Measurements from ENCODE around the gene HERPUD2.
A peak's percentile ranks its signal among the peaks of the same experiment; 100 is the strongest.
"Not testable (repeated sequence)": the region's sequence is repeated elsewhere in the genome, so short reads cannot be mapped to it uniquely, and the experiment has no call there.

Gene HERPUD2

DNA sequence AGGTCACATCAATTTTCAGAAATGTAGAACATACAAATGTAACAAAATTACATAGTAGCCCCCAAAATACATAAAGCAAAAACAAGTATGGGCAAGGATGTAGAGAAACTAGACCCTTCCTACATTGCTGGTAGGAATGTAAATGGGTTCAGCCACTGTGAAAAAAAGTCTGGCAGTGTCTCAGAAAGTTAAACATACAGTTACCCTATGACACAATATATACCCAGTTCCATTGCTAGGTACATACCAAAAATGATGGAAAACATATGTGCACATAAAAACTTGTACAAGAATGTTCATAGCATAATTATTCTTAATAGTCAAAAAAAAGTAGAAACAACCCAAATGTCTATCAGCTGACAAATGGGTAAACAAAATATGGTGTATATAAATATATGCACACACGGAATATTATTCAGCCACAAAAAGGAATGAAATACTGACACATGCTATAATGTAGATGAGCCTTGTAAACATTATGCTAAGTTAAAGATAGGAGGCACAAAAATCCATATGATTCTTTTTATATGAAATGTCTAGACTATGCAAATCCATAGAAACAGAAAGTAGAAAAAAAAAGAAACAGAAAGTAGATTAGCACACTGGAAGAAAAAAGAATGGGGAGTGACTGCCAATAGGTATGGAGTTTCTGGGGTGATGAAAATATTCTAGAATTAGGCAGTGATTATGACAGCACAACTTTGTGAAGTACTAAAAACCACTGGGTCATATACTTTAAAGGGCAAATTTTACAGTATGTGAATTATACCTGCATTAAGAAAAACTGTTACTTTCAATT, 13.5 kb downstream of the HERPUD2 start:
- H3K27ac Mint-ChIP-seq: no peak overlapping the region
- no peaks in the 10 kb centered on the region for H3K27me3 Mint-ChIP-seq
- H3K9me3 Mint-ChIP-seq: peaks cover 5 to 6% of the 10 kb centered on the region in 2 donors
- ATAC-seq (replicated peaks) (peak in 1 of 2 donors; percentile 31), DNase-seq (no peak)
- peaks cover 22 to 52% of the 10 kb centered on the region in 2 donors for H3K4me1 Mint-ChIP-seq
- H3K4me3 Mint-ChIP-seq: no peak overlapping the region
- H3K36me3 Mint-ChIP-seq: peaks cover 24 to 27% of the 10 kb centered on the region in 2 donors

DNA sequence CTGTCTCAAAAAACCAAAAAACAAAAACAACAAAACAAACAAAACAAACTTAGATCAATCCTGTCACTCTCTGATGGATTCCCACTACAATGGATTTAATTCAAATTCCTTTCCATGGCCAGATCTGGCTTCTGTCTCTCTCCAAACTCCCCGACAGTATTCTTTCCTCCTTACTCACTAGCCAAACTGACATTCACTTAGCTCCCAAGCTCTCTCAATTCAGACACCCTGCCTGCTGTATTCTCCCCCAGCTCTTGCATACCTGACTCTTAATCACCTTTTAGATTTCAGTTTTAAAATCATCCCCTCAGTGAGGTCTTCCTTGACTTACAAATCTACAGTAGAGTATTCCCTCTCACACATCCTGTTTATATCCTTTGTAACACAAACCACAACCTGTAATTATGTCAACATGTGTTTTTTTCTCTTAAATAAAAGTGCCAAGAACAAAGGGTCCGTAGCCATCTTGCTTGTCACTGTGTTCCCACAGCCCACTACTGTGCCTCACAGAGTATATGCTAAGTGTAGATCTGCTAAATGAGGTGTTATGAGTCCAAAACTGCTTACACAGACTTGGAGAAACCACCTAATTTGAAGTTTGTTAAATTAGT, 14.4 kb downstream of the HERPUD2 start:
- peaks cover 22 to 27% of the 10 kb centered on the region in 2 donors for H3K36me3 Mint-ChIP-seq
- no peak overlapping the region for H3K4me3 Mint-ChIP-seq
- peaks cover 25 to 58% of the 10 kb centered on the region in 2 donors for H3K4me1 Mint-ChIP-seq
- peak overlapping the region; percentile 20 for H3K27ac Mint-ChIP-seq
- DNase-seq: no peak
- H3K27me3 Mint-ChIP-seq: no peaks in the 10 kb centered on the region
- ATAC-seq (replicated peaks): no peak
- H3K9me3 Mint-ChIP-seq: peaks cover 5 to 6% of the 10 kb centered on the region in 2 donors

GRCh38 chr7:35677582-35678356, 17.2 kb downstream of the HERPUD2 start:
- Mint-ChIP-seq H3K4me1 (peaks cover 25 to 47% of the 10 kb centered on the region in 2 donors), H3K36me3 (peaks cover 7 to 10% of the 10 kb centered on the region in 2 donors), H3K4me3 (no peak overlapping the region), H3K27me3 (no peaks in the 10 kb centered on the region), H3K27ac (no peak overlapping the region), H3K9me3 (peaks cover 3% of the 10 kb centered on the region in 2 donors)
- ATAC-seq (replicated peaks) (no peak), DNase-seq (no peak)

GRCh38 chr7:35676211-35676610, 18.7 kb downstream of the HERPUD2 start:
- Mint-ChIP-seq H3K36me3 (peaks cover 3 to 4% of the 10 kb centered on the region in 2 donors), H3K27me3 (no peaks in the 10 kb centered on the region), H3K4me1 (peaks cover 19 to 32% of the 10 kb centered on the region in 2 donors), H3K4me3 (no peak overlapping the region), H3K9me3 (no peaks in the 10 kb centered on the region), H3K27ac (no peak overlapping the region)
- no peak for DNase-seq
- ATAC-seq (replicated peaks): no peak

DNA sequence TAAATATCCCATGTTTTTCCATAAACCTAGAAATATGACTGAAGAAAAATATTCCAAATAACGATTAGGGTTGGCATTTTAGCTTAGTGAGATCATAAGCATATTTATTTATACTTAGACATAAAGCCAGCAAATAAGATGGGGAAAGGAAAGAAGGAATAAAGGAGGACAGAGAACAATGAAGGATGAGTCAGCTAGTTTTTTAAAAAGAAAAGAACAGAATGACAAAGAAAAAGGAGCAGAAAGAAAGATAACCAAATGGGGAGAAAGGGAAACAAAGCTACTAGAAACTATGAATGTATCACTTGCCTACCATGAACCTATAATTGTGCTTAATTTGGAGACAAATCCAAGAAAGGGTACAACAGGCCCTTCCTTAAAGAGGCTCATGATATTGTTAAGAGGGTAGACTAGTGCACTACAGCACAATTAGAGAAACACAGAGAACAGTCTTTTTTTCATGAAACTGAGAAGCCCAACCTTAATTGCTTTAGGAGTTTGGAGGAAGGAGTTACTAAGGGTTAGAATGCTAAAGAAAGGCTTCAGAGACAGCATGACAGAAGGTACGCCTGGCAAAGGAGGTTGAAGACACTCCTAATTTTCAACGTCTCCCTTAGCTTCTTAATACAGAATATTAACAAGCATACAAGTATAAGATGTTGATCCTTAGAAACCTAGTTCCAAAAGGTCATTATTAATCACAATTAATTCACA, 23.9 kb downstream of the HERPUD2 start:
- H3K27me3 Mint-ChIP-seq: no peaks in the 10 kb centered on the region
- ATAC-seq (replicated peaks): no peak
- peaks cover 7% of the 10 kb centered on the region in 2 donors for H3K4me1 Mint-ChIP-seq
- H3K9me3 Mint-ChIP-seq: peaks cover 2 to 3% of the 10 kb centered on the region in 2 donors
- no peak for DNase-seq
- peaks cover 7 to 21% of the 10 kb centered on the region in 2 donors for H3K36me3 Mint-ChIP-seq
- no peak overlapping the region for H3K27ac Mint-ChIP-seq
- no peak overlapping the region for H3K4me3 Mint-ChIP-seq

- Mint-ChIP-seq H3K36me3 (peaks cover 56 to 65% of the 10 kb centered on the region in 2 donors), H3K4me1 (peaks cover 6 to 21% of the 10 kb centered on the region in 2 donors)
- not testable (repeated sequence) for H3K9me3 Mint-ChIP-seq; H3K27me3 Mint-ChIP-seq; DNase-seq; H3K27ac Mint-ChIP-seq; H3K4me3 Mint-ChIP-seq; ATAC-seq (replicated peaks)
Measured at GRCh38 chr7:35660411-35660810, 34.5 kb downstream of the HERPUD2 start.

DNA sequence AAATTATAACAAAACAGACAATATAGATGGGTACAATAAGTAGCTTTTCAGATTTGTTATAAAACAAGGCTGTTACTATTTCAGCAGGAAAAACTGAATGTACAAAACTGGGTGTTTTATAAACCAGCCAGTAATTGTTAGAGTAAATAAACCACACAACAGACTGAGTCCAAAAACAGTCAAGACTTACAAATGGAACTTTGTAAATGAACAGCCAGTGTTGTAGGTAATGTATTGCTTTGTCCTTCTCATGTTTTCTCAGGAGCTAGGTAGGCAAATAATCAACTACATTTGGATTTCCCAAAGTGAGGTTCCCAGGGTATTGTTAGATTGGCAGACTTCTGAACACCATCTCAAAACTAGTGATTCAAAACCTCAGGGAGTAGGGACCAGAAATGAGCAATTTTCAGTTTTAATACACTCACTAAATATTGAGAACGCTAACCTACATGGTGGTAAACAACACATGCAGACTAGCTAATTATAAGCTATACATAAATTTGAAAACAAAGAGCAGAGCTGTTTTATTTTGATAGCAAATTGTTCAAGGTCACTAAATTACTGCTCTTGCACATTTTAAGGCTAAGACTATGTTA, 36.2 kb downstream of the HERPUD2 start:
- no peaks in the 10 kb centered on the region for H3K27me3 Mint-ChIP-seq
- H3K4me3 Mint-ChIP-seq: no peak overlapping the region
- H3K4me1 Mint-ChIP-seq: peaks cover 12 to 33% of the 10 kb centered on the region in 2 donors
- peak overlapping the region; percentile 14 for H3K27ac Mint-ChIP-seq
- DNase-seq: no peak
- H3K36me3 Mint-ChIP-seq: peaks cover 56 to 64% of the 10 kb centered on the region in 2 donors
- no peak for ATAC-seq (replicated peaks)
- peaks cover 11 to 14% of the 10 kb centered on the region in 2 donors for H3K9me3 Mint-ChIP-seq

DNA sequence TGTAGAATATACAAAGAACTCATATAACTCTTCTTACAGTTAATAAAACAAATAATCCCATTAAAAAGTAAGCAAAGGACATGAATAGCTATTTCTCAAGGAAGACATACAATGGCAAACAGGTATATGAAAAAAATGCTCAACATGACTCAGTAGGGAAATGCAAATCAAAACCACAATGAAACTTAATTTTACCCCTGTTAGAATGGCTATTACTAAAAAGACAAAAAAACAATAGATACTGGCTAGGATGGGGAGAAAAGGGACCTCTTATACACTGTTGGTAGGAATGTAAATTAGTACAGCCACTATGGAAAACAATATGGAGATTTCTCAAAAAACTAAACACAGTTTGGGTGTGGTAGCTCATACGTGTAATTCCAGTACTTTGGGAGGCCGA, 37.8 kb downstream of the HERPUD2 start:
- Mint-ChIP-seq H3K4me3 (no peak overlapping the region), H3K9me3 (peaks cover 18 to 25% of the 10 kb centered on the region in 2 donors), H3K27ac (no peak overlapping the region), H3K4me1 (peaks cover 18 to 44% of the 10 kb centered on the region in 2 donors), H3K36me3 (peaks cover 61 to 67% of the 10 kb centered on the region in 2 donors), H3K27me3 (no peaks in the 10 kb centered on the region)
- DNase-seq: no peak
- peak in 1 of 2 donors; percentile 51 for ATAC-seq (replicated peaks)

- not testable (repeated sequence) for H3K27me3 Mint-ChIP-seq; H3K27ac Mint-ChIP-seq; ATAC-seq (replicated peaks); DNase-seq; H3K4me3 Mint-ChIP-seq
- Mint-ChIP-seq H3K36me3 (peaks cover 65 to 73% of the 10 kb centered on the region in 2 donors), H3K4me1 (peaks cover 18 to 51% of the 10 kb centered on the region in 2 donors), H3K9me3 (peaks cover 13 to 25% of the 10 kb centered on the region in 2 donors)
Measured at GRCh38 chr7:35654558-35654957, 40.4 kb downstream of the HERPUD2 start.

- H3K9me3 Mint-ChIP-seq: peaks cover 13 to 23% of the 10 kb centered on the region in 2 donors
- H3K4me3 Mint-ChIP-seq: no peak overlapping the region
- peaks cover 27 to 60% of the 10 kb centered on the region in 2 donors for H3K4me1 Mint-ChIP-seq
- DNase-seq (no peak), ATAC-seq (replicated peaks) (no peak)
- no peaks in the 10 kb centered on the region for H3K27me3 Mint-ChIP-seq
- H3K27ac Mint-ChIP-seq: no peak overlapping the region
- H3K36me3 Mint-ChIP-seq: peaks cover 68 to 75% of the 10 kb centered on the region in 2 donors
Measured at GRCh38 chr7:35652124-35652523, 42.8 kb downstream of the HERPUD2 start.

DNA sequence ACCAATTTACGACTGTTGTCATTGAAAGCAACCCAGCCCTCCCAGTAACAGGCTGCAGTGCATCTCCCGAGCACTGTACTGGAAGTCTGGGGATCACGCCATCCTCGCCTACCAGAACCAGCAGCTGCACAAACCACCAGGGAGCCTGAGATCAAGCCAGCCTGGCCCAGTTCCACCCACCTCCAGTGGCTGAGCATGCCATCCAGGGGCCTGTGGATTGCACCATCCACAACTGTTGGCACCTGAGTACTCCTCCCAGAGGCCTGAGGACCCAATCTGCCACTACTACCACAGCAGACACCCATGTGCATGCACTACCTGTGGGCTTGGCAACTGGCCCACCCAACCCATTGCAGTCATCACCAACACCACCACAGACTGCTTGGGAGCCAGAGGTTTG, 44.2 kb downstream of the HERPUD2 start:
- ATAC-seq (replicated peaks) (no peak), DNase-seq (no peak)
- H3K9me3 Mint-ChIP-seq: peaks cover 13 to 20% of the 10 kb centered on the region in 2 donors
- no peak overlapping the region for H3K4me3 Mint-ChIP-seq
- H3K27me3 Mint-ChIP-seq: no peaks in the 10 kb centered on the region
- H3K27ac Mint-ChIP-seq: no peak overlapping the region
- peaks cover 30 to 61% of the 10 kb centered on the region in 2 donors for H3K4me1 Mint-ChIP-seq
- peaks cover 61 to 70% of the 10 kb centered on the region in 2 donors for H3K36me3 Mint-ChIP-seq

GRCh38 chr7:35649711-35650110, 45.2 kb downstream of the HERPUD2 start:
- peaks cover 24 to 52% of the 10 kb centered on the region in 2 donors for H3K4me1 Mint-ChIP-seq
- ATAC-seq (replicated peaks): no peak
- no peak overlapping the region for H3K27ac Mint-ChIP-seq
- H3K9me3 Mint-ChIP-seq: peaks cover 6 to 15% of the 10 kb centered on the region in 2 donors
- no peaks in the 10 kb centered on the region for H3K27me3 Mint-ChIP-seq
- H3K4me3 Mint-ChIP-seq: no peak overlapping the region
- DNase-seq: no peak
- H3K36me3 Mint-ChIP-seq: peaks cover 51 to 61% of the 10 kb centered on the region in 2 donors

DNA sequence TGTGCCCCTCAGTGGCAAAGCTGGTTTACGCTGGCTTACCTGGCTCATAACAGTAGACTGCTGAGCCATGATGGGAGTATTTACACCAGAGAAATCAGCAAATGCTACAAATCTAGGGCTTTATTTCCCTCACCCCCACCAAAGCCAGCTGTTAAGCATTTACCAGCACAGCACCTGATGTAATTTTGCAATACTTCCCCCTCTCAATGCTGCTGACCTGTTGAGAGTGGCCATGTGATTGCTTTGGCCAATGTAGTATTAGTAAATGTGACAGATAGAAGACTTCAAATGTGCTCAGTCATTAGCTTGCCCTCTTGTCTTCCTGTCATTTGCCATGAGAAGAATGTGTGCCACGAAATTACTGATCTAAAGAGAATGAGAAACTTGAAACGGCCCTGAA, 46.6 kb downstream of the HERPUD2 start:
- H3K9me3 Mint-ChIP-seq: peaks cover 6 to 11% of the 10 kb centered on the region in 2 donors
- H3K4me1 Mint-ChIP-seq: peaks cover 23 to 52% of the 10 kb centered on the region in 2 donors
- ATAC-seq (replicated peaks) (no peak), DNase-seq (no peak)
- H3K27me3 Mint-ChIP-seq: no peaks in the 10 kb centered on the region
- H3K36me3 Mint-ChIP-seq: peaks cover 40 to 54% of the 10 kb centered on the region in 2 donors
- peak overlapping the region; percentile 40 for H3K27ac Mint-ChIP-seq
- no peak overlapping the region for H3K4me3 Mint-ChIP-seq
